Measurements from ENCODE around the gene HDAC4.

The HDAC4 gene

DNA sequence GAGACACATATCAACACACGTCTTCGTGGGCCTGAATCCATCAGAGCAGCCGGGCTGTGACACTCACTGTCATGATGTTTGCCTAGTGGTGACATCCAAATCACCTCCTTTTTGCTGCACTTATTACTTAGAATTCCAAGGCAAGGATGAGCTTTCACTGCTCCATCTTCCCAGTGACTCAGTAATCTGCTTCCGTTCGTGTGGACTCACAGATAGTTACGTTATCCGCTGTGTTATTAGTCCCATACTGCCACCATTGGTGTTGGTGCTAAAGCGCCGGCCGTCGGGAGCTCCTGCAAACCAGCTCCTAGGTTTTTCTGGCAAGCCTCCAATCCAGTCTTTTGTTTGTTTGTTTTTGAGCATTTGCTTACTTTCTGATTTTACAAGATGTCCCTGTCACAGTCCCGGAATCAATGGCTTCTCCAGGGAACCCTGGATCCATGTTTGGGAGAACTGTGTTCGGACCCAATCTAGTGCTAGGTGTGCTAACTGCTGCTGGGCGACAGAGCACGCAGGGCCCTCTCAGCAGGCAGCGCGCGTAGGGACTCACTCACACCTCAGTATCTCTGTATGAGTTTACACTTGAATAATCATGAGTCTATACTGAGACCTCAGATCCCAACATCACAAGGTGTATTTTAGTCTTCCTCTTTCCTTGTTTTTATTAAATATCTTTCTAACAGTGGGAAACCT, 42.6 kb downstream of the HDAC4 start:
- Histone ChIP-seq H3K4me2 (ENCODE audit: low read depth, low read length) (no peak overlapping the region), H3K27ac (ENCODE audit: low read length) (no peak overlapping the region), H3K36me3 (replicated peaks; ENCODE audit: insufficient read depth, low read length) (no peaks in the 10 kb centered on the region), H3K4me1 (ENCODE audit: low read length) (no peaks in the 10 kb centered on the region), H3K9ac (ENCODE audit: low read length) (no peak overlapping the region), H3F3A (ENCODE audit: insufficient read depth, low read length) (no peaks in the 10 kb centered on the region), H3K9me3 (replicated peaks; ENCODE audit: insufficient read depth, low read length) (no peaks in the 10 kb centered on the region), H2AFZ (ENCODE audit: low read length) (no peak overlapping the region), H3K79me2 (ENCODE audit: low read length) (peaks cover 36% of the 10 kb centered on the region), H3K27me3 (replicated peaks; ENCODE audit: insufficient read depth, low read length) (no peaks in the 10 kb centered on the region), H3K4me3 (ENCODE audit: low read length) (no peak overlapping the region), H4K20me1 (ENCODE audit: insufficient read depth, low read length) (no peaks in the 10 kb centered on the region), H3K9me2 (replicated peaks; ENCODE audit: insufficient read depth, low read length) (no peaks in the 10 kb centered on the region)
- DNase-seq: no peak
- TF ChIP-seq EZH2 (optimal IDR thresholded peaks at IDR 0.05; ENCODE audit: low read depth, low read length) (no peak), EZH2phosphoT487 (IDR thresholded peaks at IDR 0.05; ENCODE audit: low read length) (no peak)
- TF ChIP-seq, protein P1, sequence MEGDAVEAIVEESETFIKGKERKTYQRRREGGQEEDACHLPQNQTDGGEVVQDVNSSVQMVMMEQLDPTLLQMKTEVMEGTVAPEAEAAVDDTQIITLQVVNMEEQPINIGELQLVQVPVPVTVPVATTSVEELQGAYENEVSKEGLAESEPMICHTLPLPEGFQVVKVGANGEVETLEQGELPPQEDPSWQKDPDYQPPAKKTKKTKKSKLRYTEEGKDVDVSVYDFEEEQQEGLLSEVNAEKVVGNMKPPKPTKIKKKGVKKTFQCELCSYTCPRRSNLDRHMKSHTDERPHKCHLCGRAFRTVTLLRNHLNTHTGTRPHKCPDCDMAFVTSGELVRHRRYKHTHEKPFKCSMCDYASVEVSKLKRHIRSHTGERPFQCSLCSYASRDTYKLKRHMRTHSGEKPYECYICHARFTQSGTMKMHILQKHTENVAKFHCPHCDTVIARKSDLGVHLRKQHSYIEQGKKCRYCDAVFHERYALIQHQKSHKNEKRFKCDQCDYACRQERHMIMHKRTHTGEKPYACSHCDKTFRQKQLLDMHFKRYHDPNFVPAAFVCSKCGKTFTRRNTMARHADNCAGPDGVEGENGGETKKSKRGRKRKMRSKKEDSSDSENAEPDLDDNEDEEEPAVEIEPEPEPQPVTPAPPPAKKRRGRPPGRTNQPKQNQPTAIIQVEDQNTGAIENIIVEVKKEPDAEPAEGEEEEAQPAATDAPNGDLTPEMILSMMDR (IDR thresholded peaks at IDR 0.05; ENCODE audit: low read length): no peak

DNA sequence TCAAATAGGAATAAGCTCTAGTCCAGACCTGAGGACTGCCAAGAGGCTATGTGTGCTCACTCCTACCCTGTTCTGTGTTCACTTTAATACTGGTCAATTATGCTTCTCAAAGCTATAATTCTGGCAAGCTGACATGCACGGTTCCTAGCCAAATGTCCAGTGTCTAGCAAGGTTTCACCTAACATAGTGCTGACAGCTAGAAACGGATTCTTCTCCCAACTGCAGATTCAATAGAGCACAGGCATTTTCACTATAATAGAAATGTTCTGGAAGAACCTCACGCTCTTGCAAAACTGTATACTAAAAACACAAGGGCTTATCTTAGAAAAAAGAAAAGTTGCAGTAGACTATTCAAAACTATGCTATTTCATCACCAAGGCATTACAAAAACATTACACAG, 45.1 kb downstream of the HDAC4 start:
- DNase-seq: no peak
- Histone ChIP-seq H3K36me3 (replicated peaks; ENCODE audit: insufficient read depth, low read length) (no peaks in the 10 kb centered on the region), H4K20me1 (ENCODE audit: insufficient read depth, low read length) (no peaks in the 10 kb centered on the region), H3K4me3 (ENCODE audit: low read length) (no peak overlapping the region), H3F3A (ENCODE audit: insufficient read depth, low read length) (no peaks in the 10 kb centered on the region), H3K27me3 (replicated peaks; ENCODE audit: insufficient read depth, low read length) (no peaks in the 10 kb centered on the region), H3K79me2 (ENCODE audit: low read length) (peaks cover 16% of the 10 kb centered on the region), H3K9me2 (replicated peaks; ENCODE audit: insufficient read depth, low read length) (no peaks in the 10 kb centered on the region), H3K9me3 (replicated peaks; ENCODE audit: insufficient read depth, low read length) (no peaks in the 10 kb centered on the region), H3K27ac (ENCODE audit: low read length) (no peak overlapping the region), H3K9ac (ENCODE audit: low read length) (no peak overlapping the region), H3K4me1 (ENCODE audit: low read length) (no peaks in the 10 kb centered on the region), H2AFZ (ENCODE audit: low read length) (no peak overlapping the region), H3K4me2 (ENCODE audit: low read depth, low read length) (no peak overlapping the region)
- TF ChIP-seq EZH2 (optimal IDR thresholded peaks at IDR 0.05; ENCODE audit: low read depth, low read length) (no peak), EZH2phosphoT487 (IDR thresholded peaks at IDR 0.05; ENCODE audit: low read length) (no peak)
- TF ChIP-seq, protein P1 (IDR thresholded peaks at IDR 0.05; ENCODE audit: low read length): no peak

DNA sequence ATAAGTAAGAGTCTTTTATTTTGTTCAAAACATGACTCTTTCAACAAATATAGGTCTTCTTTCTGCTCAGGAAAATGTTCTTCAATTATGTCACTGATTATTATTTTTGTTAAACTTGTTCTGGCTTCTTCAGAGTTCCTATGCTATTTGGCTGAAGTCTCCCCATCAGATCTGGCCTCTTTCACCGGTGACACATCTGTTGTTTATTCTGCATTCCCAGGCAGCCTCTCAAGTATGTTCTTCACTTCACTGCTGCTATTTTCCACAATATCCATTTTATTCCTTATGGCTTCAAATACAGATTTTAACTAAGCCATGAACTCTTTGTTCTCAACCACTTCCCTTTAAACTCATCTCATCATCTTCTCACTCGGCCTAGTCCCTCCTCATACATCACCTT, 45.7 kb downstream of the HDAC4 start:
- no peaks in the 10 kb centered on the region for H3K9me2 ChIP-seq (replicated peaks; ENCODE audit: insufficient read depth, low read length)
- H3K9ac ChIP-seq (ENCODE audit: low read length): no peak overlapping the region
- no peaks in the 10 kb centered on the region for H3K36me3 ChIP-seq (replicated peaks; ENCODE audit: insufficient read depth, low read length)
- no peaks in the 10 kb centered on the region for H3K27me3 ChIP-seq (replicated peaks; ENCODE audit: insufficient read depth, low read length)
- no peak overlapping the region for H3K27ac ChIP-seq (ENCODE audit: low read length)
- TF ChIP-seq EZH2phosphoT487 (IDR thresholded peaks at IDR 0.05; ENCODE audit: low read length): no peak
- no peak for TF ChIP-seq EZH2 (optimal IDR thresholded peaks at IDR 0.05; ENCODE audit: low read depth, low read length)
- TF ChIP-seq, protein P1 (IDR thresholded peaks at IDR 0.05; ENCODE audit: low read length): no peak
- no peak for DNase-seq
- H3K4me1 ChIP-seq (ENCODE audit: low read length): no peaks in the 10 kb centered on the region
- no peak overlapping the region for H3K4me3 ChIP-seq (ENCODE audit: low read length)
- H3K9me3 ChIP-seq (replicated peaks; ENCODE audit: insufficient read depth, low read length): no peaks in the 10 kb centered on the region
- no peak overlapping the region for H3K4me2 ChIP-seq (ENCODE audit: low read depth, low read length)
- peaks cover 12% of the 10 kb centered on the region for H3K79me2 ChIP-seq (ENCODE audit: low read length)
- H3F3A ChIP-seq (ENCODE audit: insufficient read depth, low read length): no peaks in the 10 kb centered on the region
- no peak overlapping the region for H2AFZ ChIP-seq (ENCODE audit: low read length)
- no peaks in the 10 kb centered on the region for H4K20me1 ChIP-seq (ENCODE audit: insufficient read depth, low read length)
